NCI-H748 treated with DMSO at 0.1 percent for 48 hours (cell line): ENCODE results near the gene DNPEP.

Source experiments
- DNase-seq: peaks from one replicate; lab custom pipeline; 2025; lab: John Stamatoyannopoulos, UW

Gene DNPEP

DNA sequence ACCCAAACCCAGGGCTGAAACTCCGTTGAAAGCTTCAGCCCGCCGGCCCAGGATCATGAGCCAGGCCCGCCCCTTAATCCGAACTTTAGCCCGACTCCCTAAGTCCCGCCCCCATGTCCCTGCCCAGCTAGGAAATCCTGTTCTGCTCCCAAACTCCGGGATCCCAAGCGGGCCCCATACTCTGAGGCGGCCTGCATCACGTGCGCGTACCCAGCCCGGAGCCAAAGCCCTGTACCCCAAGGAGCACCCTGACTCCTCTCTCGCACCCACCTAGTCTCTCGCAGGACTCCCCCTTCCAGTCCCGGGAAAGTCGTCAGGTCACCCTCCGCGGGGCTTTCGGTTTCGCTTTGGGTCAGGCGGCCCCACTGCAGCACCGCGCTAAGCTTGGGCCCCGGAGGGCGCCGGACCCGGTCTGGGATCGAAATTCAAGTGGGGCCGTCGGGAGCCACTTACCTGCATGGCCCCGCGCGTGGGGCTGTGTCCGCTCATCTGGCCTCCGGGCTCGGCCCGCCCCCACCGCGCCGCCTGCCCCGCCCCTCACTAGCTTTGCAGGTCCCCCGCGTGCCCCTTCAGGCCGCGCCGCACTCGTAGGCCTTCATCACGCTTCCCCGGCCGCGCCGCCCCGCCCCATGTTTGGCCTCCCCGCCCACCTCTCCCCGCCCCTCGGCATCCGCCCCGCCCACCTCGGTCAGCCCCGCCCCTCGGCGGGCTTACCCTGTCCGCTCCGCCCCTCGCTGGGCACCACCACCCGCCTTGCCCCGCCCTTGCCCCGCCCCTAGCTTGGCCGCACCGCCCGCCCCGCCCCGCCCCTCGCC lies at the start of gene DNPEP:
Gene DNPEP, minus strand, starts transcription at position 607 of the 815 bp plus-strand sequence. Its CDS starts 118 bp downstream, at position 489.
- peak; percentile 78 for DNase-seq

DNA sequence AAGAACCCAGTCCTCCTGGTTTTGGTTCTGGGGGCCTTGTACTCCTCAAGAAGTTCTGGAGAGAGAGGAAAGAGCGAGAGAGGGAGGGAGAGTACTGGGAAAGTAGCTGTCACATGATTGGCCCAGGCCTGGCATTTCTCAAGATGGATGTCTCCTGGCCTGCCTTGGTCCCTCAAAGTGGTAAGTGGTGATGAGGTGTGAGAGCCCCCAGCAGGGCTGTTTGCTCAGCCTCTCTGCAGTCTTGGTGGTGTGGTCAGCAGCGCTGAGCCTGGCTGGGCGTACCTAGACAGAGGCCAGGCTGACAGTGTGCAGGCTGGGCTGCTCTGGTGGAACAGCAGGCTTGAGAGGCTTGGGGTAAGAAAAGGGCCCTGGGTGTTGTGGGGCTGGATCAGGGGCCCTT lies 49.4 kb upstream of the DNPEP start:
- DNase-seq, result no peak

GRCh38 chr2:219436491-219436890 lies 48.8 kb upstream of the DNPEP start:
- no peak for DNase-seq

GRCh38 chr2:219435701-219436100 lies 48.0 kb upstream of the DNPEP start:
- no peak for DNase-seq

- no peak for DNase-seq
Measured at GRCh38 chr2:219434718-219435525, 47.2 kb upstream of the DNPEP start, which contains the start of gene SPEG. SPEG (plus strand) TSS chr2:219434843; CDS start chr2:219434978, 135 bp downstream.

DNA sequence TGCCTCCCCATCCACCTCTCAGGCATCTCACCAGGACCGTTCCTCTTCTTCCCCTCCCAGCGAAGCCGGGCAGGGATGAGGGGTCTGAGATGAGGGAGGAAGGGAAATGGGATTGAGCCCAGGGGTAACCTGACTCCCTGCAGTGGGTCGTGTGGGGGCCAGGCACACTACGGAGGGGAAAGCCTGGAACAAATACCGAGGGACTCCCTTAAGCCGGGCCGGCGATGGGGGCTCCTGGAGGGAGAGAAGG lies 46.7 kb upstream of the DNPEP start:
- DNase-seq, result no peak

DNA sequence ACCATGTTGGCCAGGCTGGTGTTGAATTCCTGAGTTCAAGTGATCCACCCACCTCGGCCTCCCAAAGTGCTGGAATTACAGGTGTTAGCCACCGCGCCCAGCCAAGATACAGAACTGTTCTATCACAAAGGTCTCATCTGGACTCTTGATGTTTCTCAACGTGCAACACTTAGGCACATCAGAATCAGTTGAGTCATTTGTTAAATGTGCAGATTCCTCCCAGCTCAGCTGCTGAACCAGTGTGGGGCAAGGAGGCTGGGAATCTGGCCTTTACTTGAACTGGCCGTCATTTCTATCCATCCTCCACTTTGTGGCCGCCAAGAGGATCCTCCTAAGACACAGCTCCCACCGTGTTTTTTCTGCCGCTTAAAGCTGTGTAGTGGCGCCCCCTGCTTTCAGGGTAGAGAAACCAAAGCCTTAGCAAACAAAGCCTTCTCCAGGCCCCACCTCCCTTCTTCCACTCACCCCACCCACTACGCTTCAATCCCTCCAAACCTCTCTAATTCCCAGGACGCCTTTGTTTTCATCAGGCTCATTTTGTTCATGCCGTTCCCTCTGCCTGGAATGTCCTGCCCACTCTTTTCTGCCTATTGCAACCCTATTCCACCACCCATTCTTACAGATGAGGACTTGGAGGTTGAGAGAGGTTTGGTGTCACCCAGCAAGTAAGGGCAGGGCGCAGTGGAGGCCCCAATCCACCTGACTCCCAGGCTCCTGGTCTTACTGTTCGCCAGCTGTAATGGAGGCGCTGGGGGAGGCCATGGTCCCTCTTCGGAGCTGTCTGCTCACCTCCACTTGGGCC lies 46.2 kb upstream of the DNPEP start:
- DNase-seq, result no peak

- peak; percentile 1 for DNase-seq
Measured at GRCh38 chr2:219430633-219431615, 43.2 kb upstream of the DNPEP start.

DNA sequence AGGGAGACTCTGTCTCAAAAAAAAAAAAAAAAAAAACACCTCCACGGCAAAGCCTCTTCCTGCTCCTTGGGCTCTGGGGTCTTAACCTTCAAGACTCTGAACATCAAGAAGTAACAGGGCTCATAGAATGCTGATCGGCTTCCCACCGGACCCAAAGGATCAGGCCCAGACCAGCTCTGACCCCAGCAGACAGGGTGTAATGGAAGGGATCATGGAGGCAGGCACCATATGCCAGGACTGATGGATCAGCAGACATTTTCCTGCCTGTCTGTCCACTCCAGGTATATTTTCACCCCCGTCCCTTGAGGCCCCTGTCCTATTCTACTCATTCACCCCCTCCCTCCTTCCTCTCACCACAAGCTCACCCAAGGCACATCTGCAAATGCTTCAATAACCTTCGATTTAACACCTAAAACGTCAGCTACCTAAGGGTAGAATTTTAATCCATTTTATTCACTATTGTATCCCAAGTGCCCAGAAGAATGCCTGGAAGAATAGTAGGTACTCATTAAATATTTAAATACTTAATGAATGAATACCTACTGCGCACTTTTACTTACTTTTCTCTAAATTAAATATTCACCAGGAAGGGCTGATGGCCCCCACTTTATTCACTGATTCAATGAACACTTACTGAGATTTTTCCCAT lies 42.4 kb upstream of the DNPEP start:
- no peak for DNase-seq

DNA sequence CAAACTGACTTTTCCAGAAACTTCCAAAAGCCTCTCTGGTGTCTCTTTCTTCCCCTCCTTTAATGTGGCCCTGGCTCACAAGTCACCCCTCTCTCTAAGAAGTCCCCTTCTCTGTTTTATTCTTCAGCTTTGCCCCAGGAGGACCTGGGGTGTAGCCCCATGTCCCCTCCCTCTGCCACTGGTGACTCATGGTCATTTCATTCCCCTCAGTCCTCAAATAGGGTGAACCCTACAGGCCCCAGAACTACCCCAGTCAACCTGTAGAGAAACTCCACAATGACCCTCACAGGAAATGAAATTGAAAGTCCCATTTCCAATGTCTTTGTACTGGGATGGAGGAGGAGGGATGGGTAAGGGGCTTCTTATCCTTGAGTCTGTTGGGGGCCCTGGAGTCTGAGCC lies 40.8 kb upstream of the DNPEP start:
- DNase-seq, result no peak

DNA sequence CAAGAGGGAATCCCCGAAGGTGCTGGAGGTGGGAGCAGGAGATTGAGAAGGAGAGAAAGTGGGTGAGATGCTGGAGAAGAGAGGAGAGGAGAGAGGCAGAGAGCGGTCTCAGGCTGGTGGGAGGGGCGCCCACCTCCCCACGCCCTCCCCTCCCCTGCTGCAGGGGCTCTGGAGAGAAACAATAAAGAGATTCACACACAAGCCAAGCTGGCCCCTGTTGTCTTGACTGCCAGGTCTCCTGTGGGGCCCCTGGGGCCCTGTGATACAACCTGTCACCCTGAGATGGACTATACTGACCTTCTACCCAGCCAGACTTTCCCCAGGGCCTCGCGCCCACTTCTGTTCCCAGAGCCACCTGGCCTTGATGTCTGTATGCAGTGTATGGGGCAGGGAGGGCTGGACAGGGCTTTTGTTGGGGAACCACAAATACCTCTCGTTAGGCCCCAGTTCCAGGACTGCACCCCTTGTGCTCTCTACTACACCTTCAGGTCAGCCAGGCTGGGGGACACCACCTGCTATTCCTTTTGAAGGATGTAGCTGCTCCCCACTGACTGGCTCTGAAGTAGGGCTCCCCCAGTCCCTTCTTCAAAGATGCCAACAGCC lies 38.9 kb upstream of the DNPEP start:
- DNase-seq, result no peak

DNA sequence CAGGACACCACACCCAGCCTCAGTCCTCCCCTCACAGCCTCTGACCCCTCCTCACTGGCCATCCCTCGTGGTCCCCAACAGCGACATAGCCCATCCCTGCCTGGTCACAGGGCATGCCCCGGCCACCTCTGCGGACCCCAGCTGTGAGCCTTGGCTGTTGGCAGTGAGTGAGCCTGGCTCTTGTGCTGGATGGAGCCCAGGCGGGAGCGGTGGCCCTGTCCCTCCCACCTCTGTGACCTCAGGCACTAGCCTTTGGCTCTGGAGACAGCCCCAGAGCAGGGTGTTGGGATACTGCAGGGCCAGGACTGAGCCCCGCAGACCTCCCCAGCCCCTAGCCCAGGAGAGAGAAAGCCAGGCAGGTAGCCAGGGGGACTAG lies 38.3 kb upstream of the DNPEP start:
- no peak for DNase-seq

GRCh38 chr2:219425238-219426067 lies 37.7 kb upstream of the DNPEP start:
- DNase-seq, result no peak

DNA sequence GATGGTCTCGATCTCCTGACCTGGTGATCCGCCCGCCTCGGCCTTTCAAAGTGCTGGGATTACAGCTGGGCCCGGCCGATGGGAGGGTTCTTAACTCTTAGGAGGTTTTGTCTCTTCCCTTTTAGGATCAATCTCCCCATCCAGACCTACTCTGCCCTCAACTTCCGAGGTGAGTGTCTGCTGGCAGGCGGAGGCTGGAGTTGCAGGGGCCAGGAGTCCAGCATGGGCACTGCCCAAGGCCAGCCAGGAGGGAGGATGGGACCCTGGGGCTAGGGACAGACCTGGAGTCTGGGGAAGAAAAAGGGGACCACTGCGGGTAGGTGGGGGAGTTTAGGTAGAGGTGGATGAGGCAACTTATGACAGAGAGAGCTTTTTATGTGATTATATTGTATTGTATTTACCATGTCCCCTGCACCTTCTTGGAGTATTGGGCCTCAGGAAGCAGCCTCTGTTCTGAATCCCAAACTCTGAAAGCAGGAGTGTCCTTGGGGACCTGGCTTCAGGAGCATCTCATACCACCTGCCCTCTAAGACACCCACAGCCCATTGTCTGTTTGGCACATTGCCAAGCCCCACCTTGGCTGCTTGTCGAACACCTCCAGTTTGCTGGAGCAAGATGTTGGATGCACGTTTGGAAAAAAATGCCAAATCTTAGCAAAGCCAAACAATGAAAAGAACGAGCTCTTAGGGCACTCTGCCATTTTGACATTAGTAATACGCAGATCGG lies 36.1 kb upstream of the DNPEP start:
- no peak for DNase-seq

DNA sequence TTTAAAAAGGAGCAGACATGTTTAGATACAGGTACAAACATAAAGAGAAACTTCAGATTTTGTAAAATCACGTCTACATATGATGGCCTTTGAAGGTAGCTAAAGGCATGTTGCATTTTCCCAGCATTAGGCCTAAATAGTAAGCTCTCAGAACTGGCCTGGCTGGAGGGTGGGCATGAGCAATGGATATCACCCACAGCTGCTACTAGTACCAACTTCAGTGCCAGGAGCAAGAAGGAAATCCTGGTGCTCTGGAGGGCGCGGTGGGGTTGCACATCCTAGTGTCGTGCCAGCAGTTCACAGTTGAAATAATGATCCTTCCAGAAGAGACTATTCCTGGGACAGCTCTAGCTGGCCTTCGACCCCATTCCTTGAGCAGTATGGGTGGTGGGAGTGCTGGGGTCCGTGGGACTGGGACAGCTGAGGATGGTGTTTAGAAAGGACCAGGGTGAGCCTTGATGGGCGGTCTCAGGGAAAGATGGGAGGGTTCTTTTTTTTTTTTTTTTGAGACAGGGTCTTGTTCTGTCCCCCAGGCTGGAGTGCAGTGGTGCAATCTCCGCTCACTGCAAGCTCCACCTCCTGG lies 35.3 kb upstream of the DNPEP start:
- no peak for DNase-seq

GRCh38 chr2:219421323-219421722 lies 33.6 kb upstream of the DNPEP start:
- DNase-seq, result no peak

DNA sequence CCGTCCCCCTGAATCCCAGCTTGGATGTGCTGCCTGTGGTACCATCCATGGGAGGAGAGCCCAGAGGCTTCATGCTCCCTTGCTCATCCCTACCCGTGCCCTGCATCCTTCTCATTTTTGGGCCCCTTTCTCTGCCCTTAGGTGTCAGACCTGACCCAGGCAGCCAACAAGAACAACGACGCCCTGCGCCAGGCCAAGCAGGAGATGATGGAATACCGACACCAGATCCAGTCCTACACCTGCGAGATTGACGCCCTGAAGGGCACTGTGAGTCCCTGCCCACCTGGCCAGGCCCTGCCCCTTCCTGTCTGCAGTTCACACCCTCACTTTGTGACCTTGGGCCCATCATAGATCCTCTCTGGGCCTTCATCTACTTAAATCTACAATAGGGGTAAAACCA lies 33.0 kb upstream of the DNPEP start:
- DNase-seq, result no peak
